Ecto neural progenitor cell (in vitro differentiated cells): Measurements from ENCODE around the gene MAGOH.

ENCODE experiments used
- DNase-seq: peaks from one replicate; pipeline ENCODE4 v3.0.0-alpha.2; 2018; ENCODE audit warnings: low spot score

MAGOH gene

GRCh38 chr1:53270107-53270506 is 31.8 kb upstream of the MAGOH start:
- DNase-seq = no peak

- no peak for DNase-seq
Measured at GRCh38 chr1:53267761-53268160, 29.4 kb upstream of the MAGOH start.

- DNase-seq = no peak
Measured at GRCh38 chr1:53266038-53266437, 27.7 kb upstream of the MAGOH start.

- DNase-seq = no peak
Measured at GRCh38 chr1:53265581-53265980, 27.3 kb upstream of the MAGOH start.

- no peak for DNase-seq
Measured at GRCh38 chr1:53264048-53264447, 25.7 kb upstream of the MAGOH start.

GRCh38 chr1:53262000-53262399 is 23.7 kb upstream of the MAGOH start:
- no peak for DNase-seq

GRCh38 chr1:53260631-53261247 is 22.4 kb upstream of the MAGOH start:
- DNase-seq = no peak

- no peak for DNase-seq
Measured at GRCh38 chr1:53259932-53260331, 21.6 kb upstream of the MAGOH start.

GRCh38 chr1:53258216-53258615 is 19.9 kb upstream of the MAGOH start:
- DNase-seq = peak; percentile 16

- DNase-seq = no peak
Measured at GRCh38 chr1:53257454-53258081, 19.2 kb upstream of the MAGOH start.

GRCh38 chr1:53256511-53257453 is 18.5 kb upstream of the MAGOH start:
- peak; percentile 24 for DNase-seq

GRCh38 chr1:53255031-53255430 is 16.7 kb upstream of the MAGOH start:
- no peak for DNase-seq

GRCh38 chr1:53254011-53254640 is 15.8 kb upstream of the MAGOH start:
- no peak for DNase-seq

- no peak for DNase-seq
Measured at GRCh38 chr1:53250325-53250724, 12.0 kb upstream of the MAGOH start.

- DNase-seq = peak; percentile 12
Measured at GRCh38 chr1:53249706-53250105, 11.4 kb upstream of the MAGOH start.

- DNase-seq = no peak
Measured at GRCh38 chr1:53246261-53247134, 8.2 kb upstream of the MAGOH start.

- DNase-seq = no peak
Measured at GRCh38 chr1:53244141-53244540, 5.8 kb upstream of the MAGOH start.

- DNase-seq = no peak
Measured at GRCh38 chr1:53242381-53242780, 4.1 kb upstream of the MAGOH start.

GRCh38 chr1:53241828-53242227 is 3.5 kb upstream of the MAGOH start:
- no peak for DNase-seq

GRCh38 chr1:53237638-53238037 is 680 bp downstream of the MAGOH start:
- DNase-seq = no peak

GRCh38 chr1:53220962-53221286 is 17.4 kb downstream of the MAGOH start:
- DNase-seq = no peak
